GM18861 (cell line): ENCODE data around the gene SAMD4A.
"Not testable (repeated sequence)": the region's sequence is repeated elsewhere in the genome, so short reads cannot be mapped to it uniquely, and the experiment has no call there.

ENCODE experiments used
- ATAC-seq: cut with Tn5 transposase; IDR thresholded peaks from one replicate; pipeline ENCODE4 v1.9.1; 2021; ENCODE audit not compliant: unreplicated experiment

SAMD4A gene

DNA sequence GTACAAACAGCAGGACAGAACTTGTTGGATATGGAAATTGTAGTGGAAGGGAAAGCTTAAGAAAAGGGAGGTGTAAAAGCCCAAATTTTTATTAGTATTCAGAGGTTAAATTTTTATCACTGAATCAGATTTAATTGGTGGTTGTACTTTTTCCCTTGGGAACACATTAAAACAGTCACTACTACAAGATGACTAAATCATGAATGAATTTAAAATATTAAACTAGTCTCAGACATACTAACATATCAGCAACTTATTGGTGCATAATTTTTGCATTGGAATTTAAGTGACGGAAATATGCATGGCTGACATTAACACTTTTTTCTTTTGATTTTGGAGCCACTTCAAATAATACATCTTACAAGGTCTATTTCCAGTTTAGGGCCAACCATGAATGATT is 27.6 kb downstream of the SAMD4A start:
- ATAC-seq = no peak

GRCh38 chr14:54597795-54598443 is 31.0 kb downstream of the SAMD4A start:
- ATAC-seq = no peak

DNA sequence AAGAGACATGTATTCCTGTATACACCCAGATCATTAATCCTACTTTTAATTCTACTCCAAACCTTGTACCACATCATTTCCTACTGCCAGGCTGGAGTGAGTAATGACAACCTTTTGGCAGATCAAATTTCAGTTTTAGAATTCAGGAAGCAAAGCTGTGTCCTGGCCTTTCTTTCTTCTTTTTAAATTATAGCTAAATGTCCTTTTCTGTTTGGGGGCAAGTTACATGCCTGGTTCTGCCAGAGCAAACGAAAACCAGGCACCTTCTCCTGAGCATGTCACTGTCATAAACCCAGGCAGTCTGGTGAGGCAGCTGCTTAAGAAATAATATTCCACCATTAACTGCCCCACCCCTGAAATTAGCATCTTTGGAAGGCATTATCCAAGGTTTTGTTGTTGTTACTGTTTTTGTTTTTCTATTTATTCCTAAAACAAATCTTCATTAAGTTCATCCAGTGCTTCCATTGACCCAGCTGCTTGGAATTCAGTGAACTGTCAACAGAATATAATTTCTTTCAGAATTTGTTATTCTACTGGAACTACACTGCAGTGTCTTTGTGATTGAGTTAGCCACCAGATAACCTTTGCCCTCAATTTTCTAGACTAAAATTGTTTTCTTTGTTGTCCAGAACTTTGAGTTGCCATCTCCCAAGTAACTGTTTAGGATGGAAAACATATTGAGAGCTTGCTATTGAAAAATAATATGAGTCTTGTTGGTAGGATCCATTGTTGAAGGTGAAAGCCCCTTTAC is 33.2 kb downstream of the SAMD4A start:
- no peak for ATAC-seq

- ATAC-seq = no peak
Measured at GRCh38 chr14:54600717-54601109, 33.8 kb downstream of the SAMD4A start.

GRCh38 chr14:54603362-54603761 is 36.4 kb downstream of the SAMD4A start:
- ATAC-seq = no peak

DNA sequence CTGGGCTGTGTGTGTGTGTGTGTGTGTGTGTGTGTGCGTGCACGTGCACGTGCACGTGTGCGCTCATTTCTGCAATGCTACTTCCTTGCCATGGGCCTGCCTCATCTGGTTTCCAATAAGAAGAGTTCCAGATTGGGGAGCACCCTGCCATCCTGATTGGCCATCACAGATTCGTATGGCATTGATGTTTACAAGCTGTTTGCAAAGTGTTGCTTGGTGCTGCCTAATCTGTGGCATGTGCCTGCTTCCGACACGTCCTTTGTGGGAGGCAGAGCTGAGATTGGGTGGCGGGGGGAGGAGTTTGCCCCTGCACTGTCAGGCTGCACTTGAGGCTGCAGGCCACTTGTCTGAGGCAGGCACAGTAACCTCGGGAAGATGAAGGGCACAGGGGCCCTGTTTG is 39.2 kb downstream of the SAMD4A start:
- no peak for ATAC-seq

DNA sequence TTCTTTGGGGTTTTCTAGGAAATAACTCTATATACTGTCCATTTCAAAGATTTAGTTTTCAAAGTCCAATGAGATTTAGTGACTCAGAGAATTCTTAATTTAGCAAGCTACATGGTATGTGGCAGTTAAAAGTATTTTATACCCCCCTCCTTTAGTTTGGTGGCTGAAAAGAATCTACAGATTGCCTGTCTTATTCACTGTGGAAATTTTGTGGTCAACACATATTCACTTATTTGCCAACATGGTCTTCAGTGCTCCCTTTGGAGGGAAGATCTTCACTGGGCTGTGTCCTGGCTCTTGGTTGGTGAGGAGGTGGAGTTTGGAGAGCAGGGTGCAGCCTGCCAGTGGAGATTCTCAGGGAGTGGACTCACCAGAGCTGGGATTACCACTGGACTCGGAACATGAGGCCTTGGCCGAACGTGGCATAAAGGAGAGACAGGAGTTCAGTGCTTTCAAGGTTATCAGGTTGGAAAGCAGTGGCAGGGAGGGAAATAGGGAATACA is 39.8 kb downstream of the SAMD4A start:
- ATAC-seq = no peak

DNA sequence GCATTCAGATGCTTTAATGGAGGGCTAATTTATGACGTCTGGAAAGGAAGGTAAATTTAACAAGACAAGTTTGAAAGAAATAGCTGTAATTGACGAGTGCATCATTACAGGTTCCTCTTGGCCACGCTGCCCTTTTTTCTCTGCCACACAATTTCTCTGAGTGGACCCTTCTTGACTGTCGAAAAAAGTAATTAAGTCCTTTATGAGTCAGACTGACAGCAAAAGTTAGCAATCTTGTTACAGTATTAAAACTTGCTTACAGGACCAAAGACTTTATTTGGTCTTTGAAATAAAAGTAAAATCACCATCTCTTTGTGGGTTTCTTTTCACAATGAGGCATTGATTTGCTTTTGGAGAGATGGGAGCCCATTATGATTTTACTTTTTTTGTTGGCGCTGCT is 42.6 kb downstream of the SAMD4A start:
- ATAC-seq = no peak

DNA sequence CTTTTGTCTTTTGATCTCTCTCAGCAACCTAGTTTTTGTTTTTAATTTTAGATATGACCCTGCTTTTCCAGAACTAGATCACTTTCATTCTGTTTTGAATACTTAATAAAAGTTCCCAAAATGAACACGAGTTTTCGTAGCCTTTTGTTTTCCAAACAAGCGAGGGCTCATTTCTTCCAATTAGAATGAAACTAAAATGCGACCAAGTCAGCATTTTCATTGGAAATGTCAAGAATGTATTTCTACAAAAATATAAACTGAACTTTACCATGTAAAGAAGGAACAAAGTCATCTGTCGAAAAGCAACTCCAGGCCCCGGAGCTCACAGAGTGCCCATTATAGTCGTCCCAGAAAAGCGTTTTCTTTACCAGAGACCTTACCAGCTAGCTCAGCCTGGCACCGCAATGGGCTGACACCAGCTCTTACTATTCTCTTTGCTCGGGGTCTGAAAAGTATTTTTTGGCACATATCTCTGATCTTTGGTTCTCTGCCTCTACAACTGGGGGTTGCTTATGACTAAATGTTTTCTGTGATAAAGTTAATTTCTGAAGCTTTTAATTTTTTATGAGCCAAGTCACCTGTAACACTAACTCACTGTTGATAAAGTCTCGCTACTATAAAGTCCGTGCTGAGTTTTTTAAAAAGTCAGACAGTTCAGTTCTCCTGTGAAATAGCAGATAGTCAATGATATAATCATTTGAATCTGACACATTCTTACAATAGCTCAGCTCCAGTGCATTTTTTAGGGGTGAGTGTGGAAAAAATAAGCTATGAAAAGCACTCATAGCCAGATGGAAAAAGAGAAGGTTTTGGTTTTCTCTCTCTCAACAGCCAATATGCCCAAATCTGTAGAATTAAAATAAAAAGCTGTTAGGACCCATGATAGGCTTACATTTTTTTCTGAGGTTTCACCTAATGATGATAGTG is 43.4 kb downstream of the SAMD4A start:
- ATAC-seq = no peak

DNA sequence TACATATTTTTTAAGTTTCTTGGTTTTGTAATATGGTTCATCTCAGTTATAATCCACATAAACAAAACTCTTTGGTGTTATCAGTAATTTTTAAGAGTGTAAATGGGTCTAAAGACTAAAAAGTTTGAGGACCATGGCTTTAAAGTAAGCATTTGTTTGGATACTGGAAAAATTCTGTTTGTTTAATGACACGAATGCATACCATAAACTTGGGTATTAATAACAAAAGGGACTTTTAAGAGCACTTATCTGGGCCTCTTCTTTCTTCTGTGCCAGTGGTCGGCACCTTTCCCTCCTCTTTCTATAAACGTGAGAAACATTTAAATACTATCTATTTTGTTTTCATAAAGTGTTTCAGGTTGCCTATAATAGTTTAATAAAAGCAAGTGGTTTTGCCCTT is 47.4 kb downstream of the SAMD4A start:
- no peak for ATAC-seq

GRCh38 chr14:54617467-54617866 is 50.5 kb downstream of the SAMD4A start:
- no peak for ATAC-seq

- no peak for ATAC-seq
Measured at GRCh38 chr14:54621686-54622085, 54.8 kb downstream of the SAMD4A start.

GRCh38 chr14:54622192-54622958 is 55.4 kb downstream of the SAMD4A start:
- peak; percentile 84 for ATAC-seq

DNA sequence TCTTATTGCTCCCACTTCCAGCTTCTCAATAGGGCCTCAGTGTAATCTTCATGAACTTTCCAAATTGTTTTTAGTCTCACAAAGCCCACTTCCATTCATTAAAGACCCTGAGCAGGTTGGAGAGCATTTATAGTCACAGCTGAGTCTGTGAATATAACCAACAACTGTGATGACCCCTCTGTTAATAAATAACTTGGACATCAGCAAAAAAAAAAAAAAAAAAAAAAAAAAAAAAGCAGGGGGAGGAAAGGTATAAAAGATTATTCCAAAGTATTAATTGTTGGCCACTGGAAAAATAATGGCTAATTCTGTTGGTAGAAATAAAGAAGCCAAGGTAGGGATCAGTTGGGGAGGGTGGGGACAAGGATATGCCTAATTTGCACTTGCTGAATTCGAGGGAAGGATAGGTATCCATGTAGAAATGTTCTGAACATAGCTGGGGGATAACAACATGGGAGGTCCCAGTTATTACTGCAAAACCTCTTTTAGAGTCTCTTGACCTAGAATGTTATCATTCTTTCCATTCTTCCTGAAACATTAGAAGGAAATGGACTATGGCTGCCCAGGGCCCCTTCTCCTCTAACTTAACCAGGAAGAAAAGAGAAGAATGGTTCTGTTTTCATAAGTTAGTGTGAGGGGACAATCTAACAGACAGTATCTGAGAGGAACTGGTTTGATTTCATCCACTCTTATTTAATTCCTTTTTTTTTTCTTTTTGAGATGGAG is 56.5 kb downstream of the SAMD4A start:
- no peak for ATAC-seq

DNA sequence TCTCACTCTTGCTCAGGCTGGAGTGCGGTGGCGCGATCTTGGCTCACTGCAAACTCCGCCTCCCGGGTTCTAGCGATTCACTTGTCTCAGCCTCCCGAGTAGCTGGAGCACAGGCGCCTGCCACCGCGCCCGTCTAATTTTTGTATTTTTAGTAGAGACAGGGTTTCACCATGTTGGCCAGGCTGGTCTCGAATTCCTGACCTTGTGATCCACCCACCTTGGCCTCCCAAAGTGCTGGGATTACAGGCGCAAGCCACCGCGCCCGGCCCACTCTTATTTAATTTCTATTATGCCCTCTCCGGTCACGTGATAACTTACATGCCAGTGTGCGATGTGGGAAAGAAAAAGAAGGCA is 57.1 kb downstream of the SAMD4A start:
- ATAC-seq = not testable (repeated sequence)

GRCh38 chr14:54625112-54625511 is 58.2 kb downstream of the SAMD4A start:
- ATAC-seq = no peak

- no peak for ATAC-seq
Measured at GRCh38 chr14:54627219-54627539, 60.3 kb downstream of the SAMD4A start.

GRCh38 chr14:54627540-54628363 is 60.8 kb downstream of the SAMD4A start:
- ATAC-seq = peak; percentile 65

DNA sequence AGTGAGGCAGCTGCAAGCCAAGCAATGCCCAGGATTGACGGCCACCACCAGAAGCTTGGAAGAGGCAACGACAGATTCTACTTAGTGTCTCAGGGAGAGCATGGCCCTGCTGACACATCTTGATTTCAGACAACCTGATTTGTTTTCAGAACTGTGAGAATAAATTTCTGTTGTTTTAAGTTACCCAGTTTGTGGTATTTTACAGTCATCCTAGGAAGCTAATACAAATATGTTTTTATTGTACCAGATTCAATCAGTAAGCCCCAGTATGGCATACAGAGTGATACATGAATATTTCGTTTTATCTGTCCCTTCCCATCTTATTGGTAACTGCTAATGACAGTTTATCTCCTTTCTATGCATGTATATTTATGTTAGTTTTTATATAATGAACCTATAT is 62.3 kb downstream of the SAMD4A start:
- no peak for ATAC-seq
